Measurements from ENCODE around the gene SRPK2.

Gene SRPK2

GRCh38 chr7:105133986-105134655 is 254.6 kb downstream of the SRPK2 start:
- DNase-seq (ENCODE audit: low read depth) = no peak

GRCh38 chr7:105133358-105133757 is 255.4 kb downstream of the SRPK2 start:
- DNase-seq (ENCODE audit: low read depth) = no peak

- no peak for DNase-seq (ENCODE audit: low read depth)
Observed at GRCh38 chr7:105132835-105133234, 255.9 kb downstream of the SRPK2 start.

- no peak for DNase-seq (ENCODE audit: low read depth)
Observed at GRCh38 chr7:105132335-105132734, 256.4 kb downstream of the SRPK2 start.

GRCh38 chr7:105131890-105132289 is 256.8 kb downstream of the SRPK2 start:
- no peak for DNase-seq (ENCODE audit: low read depth)

- DNase-seq (ENCODE audit: low read depth) = no peak
Observed at GRCh38 chr7:105131033-105131656, 257.6 kb downstream of the SRPK2 start.

GRCh38 chr7:105130580-105130979 is 258.1 kb downstream of the SRPK2 start:
- no peak for DNase-seq (ENCODE audit: low read depth)

GRCh38 chr7:105130048-105130447 is 258.7 kb downstream of the SRPK2 start:
- no peak for DNase-seq (ENCODE audit: low read depth)

- no peak for DNase-seq (ENCODE audit: low read depth)
Observed at GRCh38 chr7:105127179-105127578, 261.5 kb downstream of the SRPK2 start.

GRCh38 chr7:105126436-105126975 is 262.2 kb downstream of the SRPK2 start:
- no peak for DNase-seq (ENCODE audit: low read depth)

GRCh38 chr7:105125745-105126144 is 263.0 kb downstream of the SRPK2 start:
- DNase-seq (ENCODE audit: low read depth) = no peak

- DNase-seq (ENCODE audit: low read depth) = no peak
Observed at GRCh38 chr7:105122619-105123018, 266.1 kb downstream of the SRPK2 start.

- DNase-seq (ENCODE audit: low read depth) = no peak
Observed at GRCh38 chr7:105118612-105119600, 269.8 kb downstream of the SRPK2 start.

- peak; percentile 8 for DNase-seq (ENCODE audit: low read depth)
Observed at GRCh38 chr7:105112440-105113418, 276.0 kb downstream of the SRPK2 start.

GRCh38 chr7:105107458-105107857 is 281.3 kb downstream of the SRPK2 start:
- no peak for DNase-seq (ENCODE audit: low read depth)

GRCh38 chr7:105106473-105106872 is 282.2 kb downstream of the SRPK2 start:
- no peak for DNase-seq (ENCODE audit: low read depth)

- DNase-seq (ENCODE audit: low read depth) = no peak
Observed at GRCh38 chr7:105105579-105105978, 283.1 kb downstream of the SRPK2 start.

GRCh38 chr7:105102557-105103352 is 286.0 kb downstream of the SRPK2 start:
- DNase-seq (ENCODE audit: low read depth) = peak; percentile 39

- DNase-seq (ENCODE audit: low read depth) = no peak
Observed at GRCh38 chr7:105101864-105102263, 286.9 kb downstream of the SRPK2 start.

- DNase-seq (ENCODE audit: low read depth) = no peak
Observed at GRCh38 chr7:105098863-105099515, 289.7 kb downstream of the SRPK2 start.
